Stomach (tissue), 9 donors: ENCODE results near the gene RGMA. TPM values are rescaled to one million over a fixed set of nuclear protein-coding genes. Genes with fewer than 3 reads are reported as not detected.

Source experiments
- DNase-seq, 2 donors: peaks; one replicate each; pipeline versions ENCODE4 v3.0.0 to v3.0.0-alpha.2; 2013 to 2019
- H3K27ac ChIP-seq, 5 donors: fragments of 200-600 bp in 4 of 5; sonication (generic) in 4 of 5; one replicate each; pipeline ENCODE4 v1.5.1; 2013 to 2019; ENCODE audit warnings: mild to moderate bottlenecking in 1 of 5, moderate library complexity in 1 of 5
- H3K27me3 ChIP-seq, 3 donors: fragments of 200-600 bp; sonication (generic); one replicate each; pipeline ENCODE4 v1.5.1; 2017 to 2019; ENCODE audit warnings: mixed run types in 1 of 3
- H3K36me3 ChIP-seq, 4 donors: fragments of 200-600 bp; sonication (generic); 1 replicate in 3 of 4; 2 replicates in 1 of 4; pipeline ENCODE4 v1.5.1; 2016 to 2019
- H3K4me1 ChIP-seq, 4 donors: fragments of 200-600 bp; sonication (generic); one replicate each; pipeline ENCODE4 v1.5.1; 2016 to 2019
- H3K4me3 ChIP-seq, 4 donors: fragments of 200-600 bp; sonication (generic) in 3 of 4; one replicate each; pipeline ENCODE4 v1.5.1; 2016 to 2019; ENCODE audit warnings: mild to moderate bottlenecking in 1 of 4
- H3K9me3 ChIP-seq, 4 donors: fragments of 200-600 bp; sonication (generic); one replicate each; pipeline ENCODE4 v1.5.1; 2016 to 2019
- CTCF ChIP-seq, 7 experiments: fragments of 450-650 bp in 4 of 7; fragments of 200-600 bp in 3 of 7; sonication (generic) in 3 of 7; IDR thresholded peaks; one replicate each; pipeline ENCODE4 v1.5.1; 2016 to 2019; ENCODE audit warnings: antibody characterized with exemption in 7 of 7, control low read depth in 2 of 7, mild to moderate bottlenecking in 1 of 7
- EP300 ChIP-seq: sonication (generic); formaldehyde crosslinking; IDR thresholded peaks from one replicate; pipeline ENCODE4 v1.6.1; 2017; ENCODE audit warnings: antibody characterized with exemption
- POLR2A ChIP-seq, 4 donors: fragments of 450-650 bp; IDR thresholded peaks; one replicate each; pipeline ENCODE4 v1.6.1; 2016; ENCODE audit warnings: antibody characterized with exemption in 4 of 4, control low read depth in 2 of 4, mild to moderate bottlenecking in 1 of 4, moderate library complexity in 1 of 4
- POLR2AphosphoS5 ChIP-seq, 3 donors: sonication (generic); formaldehyde crosslinking; IDR thresholded peaks; one replicate each; pipeline ENCODE4 v1.6.1; 2016; ENCODE audit warnings: antibody characterized with exemption in 3 of 3
- WGBS, 5 donors: extraction: QIAGEN DNeasy Blood & Tissue Kit in 3 of 5; methylation state at CpG; one replicate each; pipeline versions ENCODE4 v1.1.5 to v1.1.7; 2013 to 2018; 5-methylcytosine and 5-hydroxymethylcytosine counted together
- intact Hi-C: fragments of 100-400 bp; cut with DNase I; formaldehyde crosslinking; loops from one replicate; pipeline ENCODE4 v1.15.1; 2023; ENCODE audit warnings: low total_unique reads
- polyA plus RNA-seq, 3 donors: library from polyadenylated mRNA; stranded (reverse); fragments of 200-250 nt; gene quantifications; one replicate each; pipeline ENCODE4 v1.2.3, GENCODE V29; 2013
- total RNA-seq, 5 donors: library from RNA; depleted of rRNA; stranded (reverse); fragments of >200 nt; gene quantifications; one replicate each; pipeline versions ENCODE4 v1.1.0 to v1.2.3, GENCODE V29; 2014 to 2016
- donor health status: healthy with polysubstance abuse.
- donor health status: Bipolar disorder and iron deficiency.
- donor health status: healthy.

RGMA gene
- total and polyA plus RNA-seq, 8 donors: 1.7 to 64.2 (median 16.1) TPM

GRCh38 chr15:93074599-93074998, 14.4 kb downstream of the RGMA start:
- TF ChIP-seq CTCF (IDR thresholded peaks at IDR 0.05) (no peak), EP300 (no peak), POLR2A (IDR thresholded peaks at IDR 0.05) (no peak), POLR2AphosphoS5 (IDR thresholded peaks at IDR 0.05) (no peak)
- intact Hi-C loops: no loop called here
- Histone ChIP-seq H3K27ac (peak overlapping the region in 4 of 5 donors; percentile 4 to 92 (median 58)), H3K4me1 (peaks cover 14 to 59% (median 30%) of the 10 kb centered on the region in 4 donors), H3K36me3 (no peaks in the 10 kb centered on the region), H3K4me3 (no peak overlapping the region), H3K9me3 (no peaks in the 10 kb centered on the region), H3K27me3 (peaks cover 0 to 52% (median 42%) of the 10 kb centered on the region in 3 donors)
- 70 to 82% (median 77%) methylated on average over 13 of the region's 13 CpGs for WGBS, 5 donors
- DNase-seq: no peak

- intact Hi-C loops: no loop called here
- peak in 1 of 2 donors; percentile 48 for DNase-seq
- peak overlapping the region in 4 of 5 donors; percentile 74 to 92 (median 84) for H3K27ac ChIP-seq
- TF ChIP-seq EP300: no peak
- H3K36me3 ChIP-seq: no peaks in the 10 kb centered on the region
- H3K9me3 ChIP-seq: no peaks in the 10 kb centered on the region
- H3K4me3 ChIP-seq: peak overlapping the region; percentile 51 to 79 (median 62)
- H3K4me1 ChIP-seq: peaks cover 14 to 58% (median 31%) of the 10 kb centered on the region in 4 donors
- H3K27me3 ChIP-seq: peaks cover 0 to 52% (median 42%) of the 10 kb centered on the region in 3 donors
- 23 to 46% (median 40%) methylated on average over 23 to 30 of the region's 30 CpGs for WGBS, 5 donors
Observed at GRCh38 chr15:93073465-93073952, 15.5 kb downstream of the RGMA start.

GRCh38 chr15:93072411-93073394, 16.3 kb downstream of the RGMA start:
- H3K27me3 ChIP-seq: peaks cover 0 to 52% (median 42%) of the 10 kb centered on the region in 3 donors
- peak; percentile 69 to 95 for DNase-seq
- WGBS, 5 donors: 0 to 1% (median 1%) methylated on average over 20 to 95 of the region's 96 CpGs

GRCh38 chr15:93072011-93072410, 17.0 kb downstream of the RGMA start:
- Histone ChIP-seq H3K27me3 (peaks cover 0 to 52% (median 42%) of the 10 kb centered on the region in 3 donors), H3K9me3 (no peaks in the 10 kb centered on the region), H3K27ac (peak overlapping the region; percentile 46 to 92 (median 83)), H3K36me3 (no peaks in the 10 kb centered on the region), H3K4me1 (peaks cover 16 to 52% (median 37%) of the 10 kb centered on the region in 4 donors), H3K4me3 (peak overlapping the region; percentile 51 to 79 (median 62))
- intact Hi-C loops: no loop called here
- 2 to 8% (median 2%) methylated on average over 10 of the region's 10 CpGs for WGBS, 5 donors
- TF ChIP-seq POLR2A (IDR thresholded peaks at IDR 0.05) (no peak), CTCF (IDR thresholded peaks at IDR 0.05) (no peak), EP300 (no peak), POLR2AphosphoS5 (IDR thresholded peaks at IDR 0.05) (no peak)
- peak in 1 of 2 donors; percentile 75 for DNase-seq

More at GRCh38 chr15:93072411-93073394, 16.3 kb downstream of the RGMA start:
- no peaks in the 10 kb centered on the region for H3K9me3 ChIP-seq
- peak overlapping the region; percentile 51 to 79 (median 62) for H3K4me3 ChIP-seq
- H3K4me1 ChIP-seq: peaks cover 16 to 53% (median 34%) of the 10 kb centered on the region in 4 donors
- peak overlapping the region; percentile 46 to 92 (median 83) for H3K27ac ChIP-seq
- intact Hi-C loops: no loop called here
- no peaks in the 10 kb centered on the region for H3K36me3 ChIP-seq
- TF ChIP-seq POLR2AphosphoS5 (IDR thresholded peaks at IDR 0.05): peak; percentile 4 to 38 (median 16)
- TF ChIP-seq EP300: no peak
- TF ChIP-seq CTCF (IDR thresholded peaks at IDR 0.05): no peak
- no peak for TF ChIP-seq POLR2A (IDR thresholded peaks at IDR 0.05)
